ENCODE results near the gene CACNB1. TPM values are rescaled to one million over a fixed set of nuclear protein-coding genes. Genes with fewer than 3 reads are reported as not detected.

CACNB1 gene
- total RNA-seq, 1 donor from 2014 or later = 27.5 TPM

DNA sequence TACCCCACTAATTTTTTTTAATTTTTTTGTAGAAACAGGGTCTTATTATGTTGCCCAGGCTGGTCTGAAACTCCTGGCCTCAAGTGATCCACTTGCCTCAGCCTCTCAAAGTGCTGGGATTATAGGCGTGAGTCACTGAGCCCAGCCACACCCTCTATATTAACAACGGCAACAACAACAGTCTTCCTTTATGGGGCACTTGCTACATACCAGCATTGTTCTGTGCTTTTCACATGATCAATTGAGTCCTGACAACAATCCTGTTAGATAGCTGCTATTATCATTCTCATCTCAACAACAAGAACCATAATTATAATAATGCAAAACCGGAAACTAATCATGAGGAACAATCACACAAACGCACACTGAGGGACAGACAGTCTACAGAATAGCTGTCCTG is 18.9 kb downstream of the CACNB1 start:
- no peak for DNase-seq
- ATAC-seq = peak; percentile 37
- no peaks in the 10 kb centered on the region for H3K9me3 ChIP-seq
- no peak overlapping the region for H3K4me3 ChIP-seq
- intact Hi-C loops (cut with DNase I) = no loop called here
- no peaks in the 10 kb centered on the region for H3K27me3 ChIP-seq
- no peak overlapping the region for H3K27ac ChIP-seq
- TF ChIP-seq, protein P1, sequence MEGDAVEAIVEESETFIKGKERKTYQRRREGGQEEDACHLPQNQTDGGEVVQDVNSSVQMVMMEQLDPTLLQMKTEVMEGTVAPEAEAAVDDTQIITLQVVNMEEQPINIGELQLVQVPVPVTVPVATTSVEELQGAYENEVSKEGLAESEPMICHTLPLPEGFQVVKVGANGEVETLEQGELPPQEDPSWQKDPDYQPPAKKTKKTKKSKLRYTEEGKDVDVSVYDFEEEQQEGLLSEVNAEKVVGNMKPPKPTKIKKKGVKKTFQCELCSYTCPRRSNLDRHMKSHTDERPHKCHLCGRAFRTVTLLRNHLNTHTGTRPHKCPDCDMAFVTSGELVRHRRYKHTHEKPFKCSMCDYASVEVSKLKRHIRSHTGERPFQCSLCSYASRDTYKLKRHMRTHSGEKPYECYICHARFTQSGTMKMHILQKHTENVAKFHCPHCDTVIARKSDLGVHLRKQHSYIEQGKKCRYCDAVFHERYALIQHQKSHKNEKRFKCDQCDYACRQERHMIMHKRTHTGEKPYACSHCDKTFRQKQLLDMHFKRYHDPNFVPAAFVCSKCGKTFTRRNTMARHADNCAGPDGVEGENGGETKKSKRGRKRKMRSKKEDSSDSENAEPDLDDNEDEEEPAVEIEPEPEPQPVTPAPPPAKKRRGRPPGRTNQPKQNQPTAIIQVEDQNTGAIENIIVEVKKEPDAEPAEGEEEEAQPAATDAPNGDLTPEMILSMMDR (IDR thresholded peaks at IDR 0.05) = no peak
- H3K36me3 ChIP-seq = peaks cover 42% of the 10 kb centered on the region
- H3K4me1 ChIP-seq = no peaks in the 10 kb centered on the region

DNA sequence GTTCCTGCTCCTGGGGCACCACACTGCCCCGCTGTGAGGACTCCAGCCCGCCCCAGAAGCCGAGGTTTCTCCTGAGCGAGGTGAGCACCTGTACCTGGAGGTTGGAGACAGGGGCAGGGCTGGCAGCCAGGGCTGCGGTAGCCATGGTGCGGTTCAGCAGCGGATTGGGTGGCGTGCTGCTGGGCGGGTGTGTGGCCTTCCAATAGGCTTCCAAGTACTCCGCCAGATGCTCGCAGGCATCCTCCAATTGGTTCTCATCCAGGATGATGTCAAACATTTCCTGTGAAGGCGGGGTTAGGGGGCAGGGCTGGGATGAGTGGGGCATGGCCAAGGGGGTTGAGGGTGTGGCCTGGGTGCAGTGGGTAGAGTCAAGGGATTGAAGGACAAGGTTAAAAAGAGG is 20.2 kb downstream of the CACNB1 start:
- H3K36me3 ChIP-seq = peaks cover 32% of the 10 kb centered on the region
- DNase-seq (no peak), ATAC-seq (no peak)
- H3K9me3 ChIP-seq = no peaks in the 10 kb centered on the region
- H3K27me3 ChIP-seq = no peaks in the 10 kb centered on the region
- TF ChIP-seq, protein P1 (IDR thresholded peaks at IDR 0.05) = no peak
- no peak overlapping the region for H3K4me3 ChIP-seq
- no peak overlapping the region for H3K27ac ChIP-seq
- intact Hi-C loops (cut with DNase I) = no loop called here
- no peaks in the 10 kb centered on the region for H3K4me1 ChIP-seq

DNA sequence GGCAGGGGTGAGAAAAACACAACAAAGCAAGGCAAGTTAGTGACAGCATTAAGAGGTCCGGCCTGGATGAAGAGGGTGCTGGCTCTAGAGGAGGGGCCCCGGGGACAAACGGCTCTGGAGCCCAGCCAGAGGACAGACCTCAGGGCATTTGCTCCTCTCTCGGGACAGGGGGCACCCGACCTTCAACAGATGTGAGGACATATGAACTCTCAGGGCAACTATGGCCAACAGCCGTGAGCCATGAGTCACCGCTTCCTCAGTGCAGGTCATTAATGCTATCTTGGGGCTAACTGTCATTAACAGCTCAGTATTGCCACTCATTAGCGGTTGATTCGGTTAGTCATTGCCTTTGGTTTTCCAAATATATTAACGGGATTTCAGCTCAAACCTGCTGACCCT is 21.8 kb downstream of the CACNB1 start:
- DNase-seq = no peak
- Histone ChIP-seq H3K9me3 (no peaks in the 10 kb centered on the region), H3K4me1 (no peaks in the 10 kb centered on the region), H3K36me3 (peaks cover 24% of the 10 kb centered on the region), H3K27ac (no peak overlapping the region), H3K4me3 (no peak overlapping the region), H3K27me3 (no peaks in the 10 kb centered on the region)
- TF ChIP-seq, protein P1 (IDR thresholded peaks at IDR 0.05) = no peak
- ATAC-seq = no peak
- intact Hi-C loops (cut with DNase I) = no loop called here

DNA sequence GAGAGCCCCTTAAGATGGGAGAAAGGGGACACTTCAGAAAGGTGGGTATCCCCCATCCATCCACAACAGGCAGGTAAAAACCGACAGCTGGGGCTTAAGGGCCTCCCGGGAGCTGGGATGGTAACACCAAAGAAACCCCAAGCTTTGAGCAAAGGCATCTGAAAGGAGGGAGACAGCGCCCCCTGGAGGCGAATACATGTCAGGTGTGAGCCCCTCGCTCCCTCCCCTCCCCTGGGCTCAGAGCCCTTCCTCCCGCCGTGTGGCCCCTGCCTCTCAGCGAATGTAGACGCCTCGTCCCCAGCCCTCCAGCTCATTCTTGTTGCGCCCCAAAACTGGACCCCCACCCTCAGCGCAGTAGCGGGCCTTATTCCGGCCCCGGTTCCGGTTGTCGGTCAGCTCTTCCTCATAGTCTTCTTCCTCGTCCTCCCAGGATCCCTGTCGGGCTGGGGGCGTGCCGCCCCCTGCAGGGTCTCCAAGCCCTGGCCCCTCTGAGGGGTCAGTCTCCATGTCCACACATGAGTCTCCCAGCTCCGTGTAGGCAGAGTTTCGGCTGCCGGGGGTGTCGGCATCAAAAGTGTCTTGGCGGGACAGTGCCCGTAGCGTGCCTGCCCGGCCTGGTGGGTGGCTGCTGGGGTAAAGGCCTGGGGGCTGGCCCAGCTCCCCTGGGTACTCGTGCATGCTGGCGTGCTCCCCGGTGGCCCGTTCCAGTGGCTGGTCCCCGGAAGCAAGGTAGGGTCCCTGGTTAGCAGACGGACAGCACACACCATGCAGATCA is 22.4 kb downstream of the CACNB1 start:
- ATAC-seq = peak; percentile 82
- peak; percentile 81 for DNase-seq
- TF ChIP-seq, protein P1 (IDR thresholded peaks at IDR 0.05) = peak; percentile 93
- peaks cover 18% of the 10 kb centered on the region for H3K36me3 ChIP-seq
- no peak overlapping the region for H3K4me3 ChIP-seq
- intact Hi-C loops (cut with DNase I) = no loop called here
- no peaks in the 10 kb centered on the region for H3K27me3 ChIP-seq
- H3K27ac ChIP-seq = no peak overlapping the region
- no peaks in the 10 kb centered on the region for H3K4me1 ChIP-seq
- H3K9me3 ChIP-seq = no peaks in the 10 kb centered on the region

DNA sequence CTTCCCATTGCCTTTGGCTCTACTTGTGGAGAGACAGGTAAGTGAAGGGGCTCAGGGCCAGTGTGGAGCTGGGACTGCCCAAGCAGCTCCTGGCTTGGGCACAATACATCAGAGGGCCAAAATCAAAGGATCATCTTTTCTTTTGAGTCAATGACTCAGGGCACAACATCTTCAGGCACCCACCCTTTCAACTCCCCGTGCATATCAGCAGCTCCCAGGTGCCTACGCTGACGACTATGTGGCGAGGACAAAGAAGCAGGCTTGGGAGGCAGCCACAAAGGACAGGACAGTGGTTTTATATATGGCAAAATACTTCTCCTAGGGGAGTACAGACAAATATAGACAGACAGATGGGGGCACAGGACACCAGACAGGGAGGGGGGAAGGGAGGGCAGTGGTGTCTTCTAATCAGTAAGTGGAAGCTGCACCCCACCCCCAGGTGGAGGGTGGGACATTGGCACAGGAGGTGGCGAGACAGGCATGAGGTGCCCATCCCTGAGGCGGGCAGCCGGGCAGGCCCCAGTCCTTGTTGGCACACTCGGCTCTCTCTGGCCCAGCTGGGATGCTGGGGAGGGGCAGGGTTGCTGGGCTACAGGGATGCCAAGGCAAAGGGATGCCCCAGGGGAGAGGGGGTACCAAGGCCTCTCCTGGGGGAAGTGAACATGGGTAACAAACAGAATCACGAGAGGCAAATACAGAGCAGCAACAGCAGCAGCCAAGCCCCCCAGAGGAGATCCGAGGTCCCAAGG is 23.8 kb downstream of the CACNB1 start:
- no peak overlapping the region for H3K4me3 ChIP-seq
- ATAC-seq (no peak), DNase-seq (no peak)
- intact Hi-C loops (cut with DNase I) = no loop called here
- H3K27ac ChIP-seq = no peak overlapping the region
- peaks cover 18% of the 10 kb centered on the region for H3K36me3 ChIP-seq
- H3K27me3 ChIP-seq = no peaks in the 10 kb centered on the region
- TF ChIP-seq, protein P1 (IDR thresholded peaks at IDR 0.05) = no peak
- H3K4me1 ChIP-seq = no peaks in the 10 kb centered on the region
- no peaks in the 10 kb centered on the region for H3K9me3 ChIP-seq
